ENCODE results near the gene TRIM8. TPM values are rescaled to one million over a fixed set of nuclear protein-coding genes. Genes with fewer than 3 reads are reported as not detected.

TRIM8 gene
- total and polyA plus RNA-seq, 2 of the 8 experiments (the other 6 are each of a cell fraction or from before 2014, with no cell fraction given), result 24.9 to 38.8 TPM

- no peak for TF ChIP-seq CEBPB (IDR thresholded peaks at IDR 0.05; ENCODE audit: low read depth, low read length)
- no peak for TF ChIP-seq SIN3A (conservative IDR thresholded peaks at IDR 0.05 in 1 of 2, IDR thresholded peaks at IDR 0.05 in 1 of 2; ENCODE audit: low read depth in 1 of 2, low read length in 2 of 2)
- TF ChIP-seq YY1 (IDR thresholded peaks at IDR 0.05; ENCODE audit: low read depth, low read length), result no peak
- no peak for TF ChIP-seq RXRA (IDR thresholded peaks at IDR 0.05; ENCODE audit: insufficient read depth, low read depth, low read length)
Measured at GRCh38 chr10:102617816-102618215, 26.5 kb upstream of the TRIM8 start (continued).
